ENCODE data around the gene RPN2.
A peak's percentile ranks its signal among the peaks of the same experiment; 100 is the strongest.

DNA sequence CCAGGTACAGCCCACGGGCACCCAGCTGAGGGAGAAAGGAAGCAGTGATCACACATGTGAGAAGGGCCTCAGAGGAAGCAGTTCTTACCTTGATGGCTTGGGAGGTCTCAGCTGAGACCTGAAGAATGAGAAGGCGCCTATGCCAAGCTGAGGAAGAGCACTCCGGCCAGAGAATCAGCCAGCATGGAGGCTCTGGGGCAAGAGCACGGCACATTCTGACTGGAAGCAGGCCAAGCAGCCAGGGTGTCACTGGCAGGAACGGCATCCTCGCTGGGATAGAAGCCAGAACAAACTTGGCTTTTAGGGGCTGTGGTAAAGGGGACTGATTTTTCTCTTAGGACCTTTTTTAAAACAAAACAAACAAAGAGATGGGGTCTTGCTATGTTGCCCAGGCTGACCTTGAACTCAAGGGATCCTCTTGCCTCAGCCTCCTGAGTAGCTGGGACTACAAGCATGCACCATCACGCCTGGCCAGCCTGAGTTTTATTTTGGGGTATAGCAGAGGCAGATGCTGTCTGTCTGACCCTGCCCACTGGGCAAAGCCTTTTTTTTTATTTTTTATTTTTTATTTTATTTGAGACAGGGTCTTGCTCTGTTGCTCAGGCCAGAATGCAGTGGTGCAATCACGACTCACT is 64.9 kb downstream of the RPN2 start:
- TF ChIP-seq POLR2A (IDR thresholded peaks at IDR 0.05; ENCODE audit: low read depth, low read length) (0 out of 2 replicates have a peak, but pooled peaks have one; percentile 21), POLR2AphosphoS5 (IDR thresholded peaks at IDR 0.05; ENCODE audit: low read depth, low read length) (no peak)
